WTC11 (cell line): ENCODE data around the gene JAKMIP1. TPM values are rescaled to one million over a fixed set of nuclear protein-coding genes. Genes with fewer than 3 reads are reported as not detected.

ENCODE experiments used
- ATAC-seq: fragments of 200-7000 bp; cut with Tn5 transposase; 2 replicates; pipeline ENCODE4 v1.10.0; 2021; ENCODE audit warnings: mild to moderate bottlenecking, moderate library complexity
- CTCF ChIA-PET: fragments of 300-600 bp; sonication (Branson Sonifier 250); formaldehyde crosslinking; loops from one replicate; lab custom pipeline; 2021; ENCODE audit warnings: antibody characterized with exemption; lab: Charles Lee
- POLR2A ChIA-PET: fragments of 350-600 bp; sonication (Branson Sonifier 250); formaldehyde crosslinking; loops from one replicate; lab custom pipeline; 2021; ENCODE audit warnings: antibody characterized with exemption; lab: Charles Lee
- DNase-seq: peaks from one replicate; pipeline ENCODE4 v3.0.0; 2021; ENCODE audit warnings: low spot score
- H3K27ac Mint-ChIP-seq: 2 replicates; pipeline ENCODE4 v1.8.0; 2021; ENCODE audit warnings: mixed read lengths
- H3K27me3 Mint-ChIP-seq: 2 replicates; pipeline ENCODE4 v1.8.0; 2021; ENCODE audit warnings: low read depth, mild to moderate bottlenecking, moderate library complexity, mixed read lengths
- H3K36me3 Mint-ChIP-seq: 2 replicates; pipeline ENCODE4 v1.8.0; 2021; ENCODE audit warnings: mixed read lengths
- H3K4me1 Mint-ChIP-seq: 2 replicates; pipeline ENCODE4 v1.8.0; 2022; ENCODE audit warnings: mixed read lengths
- H3K4me3 Mint-ChIP-seq: 2 replicates; pipeline ENCODE4 v1.8.0; 2021; ENCODE audit warnings: mild to moderate bottlenecking, moderate library complexity, mixed read lengths
- H3K9me3 Mint-ChIP-seq: 2 replicates; pipeline ENCODE4 v1.8.0; 2021; ENCODE audit warnings: mixed read lengths
- AFF4 ChIP-seq: sonication (generic); formaldehyde crosslinking; IDR thresholded peaks from 2 replicates; pipeline ENCODE4 v1.8.1; 2023; ENCODE audit warnings: mild to moderate bottlenecking, missing genetic modification reagents, borderline replicate concordance
- ATF1 ChIP-seq: sonication (generic); formaldehyde crosslinking; IDR thresholded peaks from 2 replicates; pipeline ENCODE4 v1.8.1; 2023; ENCODE audit warnings: mild to moderate bottlenecking, moderate library complexity, missing genetic modification reagents
- CBFB ChIP-seq: sonication (generic); formaldehyde crosslinking; IDR thresholded peaks from 2 replicates; pipeline ENCODE4 v1.8.1; 2022; ENCODE audit warnings: mild to moderate bottlenecking, low read depth, missing genetic modification reagents
- CDX4 ChIP-seq: fragments of 250-450 bp; sonication (Bioruptor Pico); IDR thresholded peaks from 2 replicates; pipeline ENCODE4 v1.9.0; 2021; ENCODE audit warnings: moderate library complexity, mild to moderate bottlenecking, inconsistent platforms, borderline replicate concordance
- E2F4 ChIP-seq: sonication (generic); formaldehyde crosslinking; IDR thresholded peaks from 2 replicates; pipeline ENCODE4 v1.8.1; 2022; ENCODE audit warnings: low read depth, mild to moderate bottlenecking, moderate library complexity, missing genetic modification reagents, borderline replicate concordance
- E2F5 ChIP-seq: sonication (generic); formaldehyde crosslinking; IDR thresholded peaks from 2 replicates; pipeline ENCODE4 v1.8.1; 2022; ENCODE audit warnings: mild to moderate bottlenecking, moderate library complexity, missing genetic modification reagents
- EMX1 ChIP-seq: fragments of 250-450 bp; sonication (Bioruptor Pico); IDR thresholded peaks from 2 replicates; pipeline ENCODE4 v1.8.0; 2021; ENCODE audit warnings: mild to moderate bottlenecking
- FOXJ3 ChIP-seq: sonication (generic); formaldehyde crosslinking; IDR thresholded peaks from 2 replicates; pipeline ENCODE4 v1.9.0; 2021; ENCODE audit warnings: missing genetic modification reagents, mild to moderate bottlenecking, borderline replicate concordance
- GRHL2 ChIP-seq: fragments of 250-450 bp; sonication (Bioruptor Pico); IDR thresholded peaks from 2 replicates; pipeline ENCODE4 v1.8.0; 2022; ENCODE audit warnings: mild to moderate bottlenecking, moderate library complexity; ENCODE audit not compliant: insufficient replicate concordance, severe bottlenecking
- GTF2I ChIP-seq: fragments of 250-450 bp; sonication (Bioruptor Pico); conservative IDR thresholded peaks from 2 replicates; pipeline ENCODE4 v1.4.0; 2021; ENCODE audit warnings: mild to moderate bottlenecking
- HMGA2 ChIP-seq: fragments of 250-450 bp; sonication (Bioruptor Pico); IDR thresholded peaks from 2 replicates; pipeline ENCODE4 v1.4.0; 2021; ENCODE audit warnings: mild to moderate bottlenecking, moderate library complexity
- NFE2L1 ChIP-seq: sonication (generic); formaldehyde crosslinking; IDR thresholded peaks from 2 replicates; pipeline ENCODE4 v1.8.1; 2023; ENCODE audit warnings: missing genetic modification reagents
- NR3C1 ChIP-seq: sonication (generic); formaldehyde crosslinking; conservative IDR thresholded peaks from 2 replicates; pipeline ENCODE4 v1.8.1; 2023; ENCODE audit warnings: low read depth, mild to moderate bottlenecking, missing genetic modification reagents
- PRDM15 ChIP-seq: sonication (generic); formaldehyde crosslinking; IDR thresholded peaks from 2 replicates; pipeline ENCODE4 v1.8.0; 2022; ENCODE audit warnings: missing genetic modification reagents
- PRRX2 ChIP-seq: fragments of 250-450 bp; sonication (Bioruptor Pico); IDR thresholded peaks from 2 replicates; pipeline ENCODE4 v1.8.0; 2021; ENCODE audit warnings: mild to moderate bottlenecking
- USF2 ChIP-seq: sonication (generic); formaldehyde crosslinking; IDR thresholded peaks from 2 replicates; pipeline ENCODE4 v1.8.1; 2023; ENCODE audit warnings: mild to moderate bottlenecking, missing genetic modification reagents, moderate library complexity
- ZNF121 ChIP-seq: sonication (generic); formaldehyde crosslinking; IDR thresholded peaks from 2 replicates; pipeline ENCODE4 v1.8.0; 2023; ENCODE audit warnings: missing genetic modification reagents
- ZNF317 ChIP-seq: sonication (generic); formaldehyde crosslinking; IDR thresholded peaks from 2 replicates; pipeline ENCODE4 v1.8.1; 2023; ENCODE audit warnings: low read depth, mild to moderate bottlenecking, moderate library complexity, missing genetic modification reagents, borderline replicate concordance
- ZNF671 ChIP-seq: fragments of 250-450 bp; sonication (Bioruptor Pico); IDR thresholded peaks from 2 replicates; pipeline ENCODE4 v1.8.0; 2021; ENCODE audit warnings: mild to moderate bottlenecking
- ZSCAN18 ChIP-seq: fragments of 250-450 bp; sonication (Bioruptor Pico); IDR thresholded peaks from 2 replicates; pipeline ENCODE4 v2.1.2; 2022; ENCODE audit warnings: mild to moderate bottlenecking, moderate library complexity
- total RNA-seq: library from RNA; stranded (reverse); gene quantifications from 3 replicates; pipeline ENCODE4 v1.2.3, GENCODE V29; 2021

The JAKMIP1 gene
- total RNA-seq, 1 experiment from 2014 or later, result 4.0 TPM

GRCh38 chr4:6222761-6223292 lies 22.5 kb upstream of the JAKMIP1 start:
- DNase-seq, result peak; percentile 74
- H3K27ac Mint-ChIP-seq, result no peak overlapping the region
- peaks cover 4% of the 10 kb centered on the region; the same call in 1 of the 2 replicates for H3K9me3 Mint-ChIP-seq
- ATAC-seq, result peak; percentile 63
- TF ChIP-seq E2F5 (CRISPR knock-in tag) (no peak), PRDM15 (peak; percentile 98)
- POLR2A ChIA-PET, result no interaction called here
- H3K27me3 Mint-ChIP-seq, result peaks cover 39% of the 10 kb centered on the region
- H3K4me1 Mint-ChIP-seq, result peaks cover 2% of the 10 kb centered on the region; the same call in 1 of the 2 replicates
- H3K36me3 Mint-ChIP-seq, result no peaks in the 10 kb centered on the region
- peak overlapping the region; percentile 53 for H3K4me3 Mint-ChIP-seq
- CTCF ChIA-PET, result no interaction called here

GRCh38 chr4:6221851-6222760 lies 21.8 kb upstream of the JAKMIP1 start:
- Mint-ChIP-seq H3K36me3 (no peaks in the 10 kb centered on the region), H3K27me3 (peaks cover 45% of the 10 kb centered on the region), H3K27ac (no peak overlapping the region), H3K4me1 (peaks cover 2% of the 10 kb centered on the region; the same call in 1 of the 2 replicates), H3K9me3 (peaks cover 4% of the 10 kb centered on the region; the same call in 1 of the 2 replicates), H3K4me3 (peak overlapping the region; percentile 85)
- ChIA-PET CTCF (interaction anchor here (1.1 to 2.4 kb wide), 4 partner anchors 23 to 109 kb away, joined by 3 to 8 read pairs (median 3); no protein-coding TSS in a partner anchor), POLR2A (no interaction called here)
- DNase-seq, result peak; percentile 80
- ATAC-seq, result peak; percentile 83
- TF ChIP-seq GRHL2 (no peak), EMX1 (CRISPR knock-in tag) (no peak), CBFB (CRISPR knock-in tag) (no peak), ATF1 (CRISPR knock-in tag) (no peak), ZSCAN18 (CRISPR knock-in tag) (no peak), GTF2I (CRISPR knock-in tag) (peak; percentile 99), ZNF671 (no peak), PRRX2 (CRISPR knock-in tag) (0 out of 2 replicates have a peak, but pooled peaks have one; percentile 9), NR3C1 (CRISPR knock-in tag) (no peak), FOXJ3 (CRISPR knock-in tag) (no peak), NFE2L1 (CRISPR knock-in tag) (no peak), CDX4 (CRISPR knock-in tag) (no peak), USF2 (CRISPR knock-in tag) (peak; percentile 37; the same call in 1 of the 2 replicates), E2F4 (CRISPR knock-in tag) (no peak), ZNF317 (CRISPR knock-in tag) (no peak), HMGA2 (CRISPR knock-in tag) (no peak), ZNF121 (CRISPR knock-in tag) (peak; percentile 76; the same call in 1 of the 2 replicates), AFF4 (no peak)
